ENCODE results near the gene PRKAA2. TPM values are rescaled to one million over a fixed set of nuclear protein-coding genes. Genes with fewer than 3 reads are reported as not detected.

Gene PRKAA2
- total RNA-seq, 1 experiment from 2014 or later, result 4.5 TPM

DNA sequence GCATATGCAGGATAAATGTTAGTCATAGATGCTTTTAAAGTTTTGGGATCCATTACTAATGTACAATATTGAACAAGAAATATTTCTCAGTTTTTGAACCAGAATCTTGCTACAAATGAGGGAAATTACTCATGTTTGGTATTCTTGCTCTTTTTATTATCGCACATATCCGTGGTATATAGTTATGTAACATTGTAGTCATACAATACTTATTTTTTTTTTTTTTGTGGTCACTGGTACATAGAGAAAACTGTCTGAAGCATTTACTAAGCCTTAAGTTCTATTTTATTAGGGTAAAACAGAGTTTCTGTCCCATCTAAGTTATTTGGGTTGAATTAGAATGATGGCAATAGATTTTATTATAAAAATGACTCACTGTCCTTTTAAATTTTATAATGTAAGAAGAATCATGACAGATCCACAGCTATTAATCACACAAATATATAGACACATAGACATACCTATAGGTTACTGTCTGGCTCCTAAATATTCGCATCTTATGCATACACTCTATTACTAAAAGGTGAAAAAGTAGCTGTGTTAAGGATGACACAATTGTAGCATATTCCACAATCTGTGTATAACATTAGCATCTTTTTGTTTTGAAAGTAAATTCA lies 18.0 kb upstream of the PRKAA2 start:
- Histone ChIP-seq H3K27ac (ENCODE audit: low read length) (peak overlapping the region; percentile 84), H3K79me2 (ENCODE audit: low read length) (no peaks in the 10 kb centered on the region), H3F3A (ENCODE audit: low read length, unreplicated experiment) (no peaks in the 10 kb centered on the region), H2AFZ (ENCODE audit: low read length) (no peak overlapping the region), H3K27me3 (ENCODE audit: low read length) (no peaks in the 10 kb centered on the region), H3K4me2 (ENCODE audit: low read length) (peak overlapping the region; percentile 58), H3K9me3 (ENCODE audit: low read length) (no peaks in the 10 kb centered on the region), H3K4me1 (ENCODE audit: insufficient read depth, low read length) (peaks cover 43% of the 10 kb centered on the region), H4K20me1 (ENCODE audit: low read length) (no peaks in the 10 kb centered on the region), H3K9me2 (replicated peaks; ENCODE audit: low read length) (no peaks in the 10 kb centered on the region), H3K4me3 (ENCODE audit: low read length) (peak overlapping the region; percentile 14; the same call in 1 of the 2 replicates), H3K9ac (ENCODE audit: low read length) (peak overlapping the region; percentile 16; the same call in 1 of the 2 replicates), H3K36me3 (ENCODE audit: low read depth, low read length) (no peaks in the 10 kb centered on the region)
- ChIA-PET POLR2A (ENCODE audit: unreplicated experiment) (interaction anchor here (0.6 kb wide), 2 partner anchors 246 to 1506 kb away, joined by 5 to 8 read pairs; no protein-coding TSS in a partner anchor), CTCF (interaction anchor here (0.5 to 0.6 kb wide), 2 partner anchors 164 to 759 kb away, joined by 10 to 20 read pairs; no protein-coding TSS in a partner anchor)
- BruUV-seq (replicated peaks), result no TSS peak
- DNase-seq, result no peak
- TF ChIP-seq, protein P1, sequence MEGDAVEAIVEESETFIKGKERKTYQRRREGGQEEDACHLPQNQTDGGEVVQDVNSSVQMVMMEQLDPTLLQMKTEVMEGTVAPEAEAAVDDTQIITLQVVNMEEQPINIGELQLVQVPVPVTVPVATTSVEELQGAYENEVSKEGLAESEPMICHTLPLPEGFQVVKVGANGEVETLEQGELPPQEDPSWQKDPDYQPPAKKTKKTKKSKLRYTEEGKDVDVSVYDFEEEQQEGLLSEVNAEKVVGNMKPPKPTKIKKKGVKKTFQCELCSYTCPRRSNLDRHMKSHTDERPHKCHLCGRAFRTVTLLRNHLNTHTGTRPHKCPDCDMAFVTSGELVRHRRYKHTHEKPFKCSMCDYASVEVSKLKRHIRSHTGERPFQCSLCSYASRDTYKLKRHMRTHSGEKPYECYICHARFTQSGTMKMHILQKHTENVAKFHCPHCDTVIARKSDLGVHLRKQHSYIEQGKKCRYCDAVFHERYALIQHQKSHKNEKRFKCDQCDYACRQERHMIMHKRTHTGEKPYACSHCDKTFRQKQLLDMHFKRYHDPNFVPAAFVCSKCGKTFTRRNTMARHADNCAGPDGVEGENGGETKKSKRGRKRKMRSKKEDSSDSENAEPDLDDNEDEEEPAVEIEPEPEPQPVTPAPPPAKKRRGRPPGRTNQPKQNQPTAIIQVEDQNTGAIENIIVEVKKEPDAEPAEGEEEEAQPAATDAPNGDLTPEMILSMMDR (conservative IDR thresholded peaks at IDR 0.05; ENCODE audit: low read depth, low read length), result no peak
- no peak for TF ChIP-seq EZH2phosphoT487 (IDR thresholded peaks at IDR 0.05; ENCODE audit: borderline replicate concordance, low read length)
- no peak for TF ChIP-seq EZH2 (IDR thresholded peaks at IDR 0.05; ENCODE audit: low read length, unreplicated experiment)
- ATAC-seq, result peak; percentile 61
- intact Hi-C loops (cut with micrococcal nuclease), result loop anchor here (1.0 to 5.0 kb wide), 4 partner anchors 18 to 82 kb away; partner anchors contain the start of gene PRKAA2

DNA sequence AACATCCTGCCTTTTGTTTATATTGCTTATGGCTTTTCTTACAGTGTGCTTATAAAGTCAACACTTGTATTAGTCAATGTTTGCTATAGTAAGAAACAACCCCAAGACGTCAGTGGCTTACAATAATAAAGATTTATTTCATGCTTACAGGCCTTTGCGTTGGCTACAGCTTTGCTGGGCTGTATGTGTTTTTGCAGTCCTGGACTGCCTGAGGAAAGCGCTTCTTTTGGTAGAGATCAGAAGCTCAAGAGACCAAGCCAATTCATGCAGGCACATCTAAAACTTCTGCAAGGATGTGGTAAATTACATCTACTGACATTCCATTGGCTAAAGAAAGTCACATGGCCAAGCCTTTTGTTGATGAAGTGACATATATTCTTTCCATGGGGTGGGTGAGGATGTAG lies 17.5 kb upstream of the PRKAA2 start:
- no peak overlapping the region for H3K4me3 ChIP-seq (ENCODE audit: low read length)
- H3K4me1 ChIP-seq (ENCODE audit: insufficient read depth, low read length), result peaks cover 44% of the 10 kb centered on the region
- H3K4me2 ChIP-seq (ENCODE audit: low read length), result peak overlapping the region; percentile 58
- no peaks in the 10 kb centered on the region for H3F3A ChIP-seq (ENCODE audit: low read length, unreplicated experiment)
- H3K9me3 ChIP-seq (ENCODE audit: low read length), result no peaks in the 10 kb centered on the region
- intact Hi-C loops (cut with micrococcal nuclease), result loop anchor here (1.0 to 5.0 kb wide), 4 partner anchors 17 to 81 kb away; partner anchors contain the start of gene PRKAA2
- H3K79me2 ChIP-seq (ENCODE audit: low read length), result no peaks in the 10 kb centered on the region
- no peaks in the 10 kb centered on the region for H4K20me1 ChIP-seq (ENCODE audit: low read length)
- no peaks in the 10 kb centered on the region for H3K36me3 ChIP-seq (ENCODE audit: low read depth, low read length)
- peak overlapping the region; percentile 84 for H3K27ac ChIP-seq (ENCODE audit: low read length)
- no peaks in the 10 kb centered on the region for H3K9me2 ChIP-seq (replicated peaks; ENCODE audit: low read length)
- H2AFZ ChIP-seq (ENCODE audit: low read length), result peak overlapping the region; percentile 33; the same call in 1 of the 2 replicates
- peak; percentile 89 for ATAC-seq
- TF ChIP-seq, protein P1 (conservative IDR thresholded peaks at IDR 0.05; ENCODE audit: low read depth, low read length), result no peak
- TF ChIP-seq EZH2 (IDR thresholded peaks at IDR 0.05; ENCODE audit: low read length, unreplicated experiment) (no peak), EZH2phosphoT487 (IDR thresholded peaks at IDR 0.05; ENCODE audit: borderline replicate concordance, low read length) (no peak)
- ChIA-PET CTCF (interaction anchor here (0.5 to 0.6 kb wide), 2 partner anchors 164 to 759 kb away, joined by 10 to 20 read pairs; no protein-coding TSS in a partner anchor), POLR2A (ENCODE audit: unreplicated experiment) (interaction anchor here (0.5 to 0.6 kb wide), 3 partner anchors 31 to 1506 kb away, joined by 3 to 8 read pairs (median 3); no protein-coding TSS in a partner anchor)
- no peaks in the 10 kb centered on the region for H3K27me3 ChIP-seq (ENCODE audit: low read length)
- BruUV-seq (replicated peaks), result no TSS peak
- DNase-seq, result peak; percentile 80
- peak overlapping the region; percentile 31 for H3K9ac ChIP-seq (ENCODE audit: low read length)

DNA sequence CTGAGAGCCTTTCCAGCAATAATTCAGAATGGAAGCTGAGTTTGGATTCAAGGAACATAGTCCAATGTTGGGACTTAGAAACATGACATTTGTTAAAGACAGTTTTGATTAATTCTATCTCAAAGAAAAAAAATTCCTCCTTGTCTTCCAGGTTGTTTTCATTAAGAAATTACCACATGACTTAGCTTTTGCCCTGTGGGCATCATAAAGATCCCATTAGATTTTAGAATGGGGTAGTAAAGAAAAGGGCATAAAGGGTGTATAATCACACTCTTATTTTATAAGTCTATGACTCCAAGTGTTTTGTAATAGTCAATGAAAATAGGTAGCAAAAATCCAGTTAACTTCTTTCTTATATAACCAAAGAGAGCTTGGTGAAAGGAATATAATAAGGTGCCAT lies 14.3 kb upstream of the PRKAA2 start:
- Histone ChIP-seq H3K27me3 (ENCODE audit: low read length) (no peaks in the 10 kb centered on the region), H3K79me2 (ENCODE audit: low read length) (no peaks in the 10 kb centered on the region), H3K4me3 (ENCODE audit: low read length) (no peak overlapping the region), H3F3A (ENCODE audit: low read length, unreplicated experiment) (no peaks in the 10 kb centered on the region), H3K9me3 (ENCODE audit: low read length) (no peaks in the 10 kb centered on the region), H4K20me1 (ENCODE audit: low read length) (no peaks in the 10 kb centered on the region), H3K4me1 (ENCODE audit: insufficient read depth, low read length) (peaks cover 36% of the 10 kb centered on the region), H3K9ac (ENCODE audit: low read length) (no peak overlapping the region), H3K9me2 (replicated peaks; ENCODE audit: low read length) (no peaks in the 10 kb centered on the region), H3K27ac (ENCODE audit: low read length) (no peak overlapping the region), H3K4me2 (ENCODE audit: low read length) (no peak overlapping the region), H2AFZ (ENCODE audit: low read length) (no peak overlapping the region), H3K36me3 (ENCODE audit: low read depth, low read length) (no peaks in the 10 kb centered on the region)
- intact Hi-C loops (cut with micrococcal nuclease), result no loop called here
- BruUV-seq (replicated peaks), result no TSS peak
- TF ChIP-seq EZH2 (IDR thresholded peaks at IDR 0.05; ENCODE audit: low read length, unreplicated experiment), result no peak
- TF ChIP-seq, protein P1 (conservative IDR thresholded peaks at IDR 0.05; ENCODE audit: low read depth, low read length), result no peak
- no peak for TF ChIP-seq EZH2phosphoT487 (IDR thresholded peaks at IDR 0.05; ENCODE audit: borderline replicate concordance, low read length)
- DNase-seq (no peak), ATAC-seq (no peak)
- ChIA-PET CTCF (no interaction called here), POLR2A (ENCODE audit: unreplicated experiment) (no interaction called here)
